ENCODE results near the gene GLYATL1. TPM values are rescaled to one million over a fixed set of nuclear protein-coding genes. Genes with fewer than 3 reads are reported as not detected.
A peak's percentile ranks its signal among the peaks of the same experiment; 100 is the strongest.

Gene GLYATL1
- 1.9 and 2.7 TPM in 2 replicates for total RNA-seq
- long read RNA-seq, partial matches to known transcripts: 0 of 2 reads
- long read RNA-seq, other reads (novel, unspliced or antisense): 2 of 2 reads

GRCh38 chr11:58939277-58939676 is at the start of gene GLYATL1:
Gene GLYATL1, plus strand, starts transcription at chr11:58939488. Its CDS starts 7,600 bp downstream, at chr11:58947088.
- no peaks in the 10 kb centered on the region for H3K27me3 Mint-ChIP-seq (ENCODE audit: low read depth)
- DNase-seq (ENCODE audit: low read depth, low spot score): no peak
- H3K36me3 Mint-ChIP-seq (ENCODE audit: low read depth): no peaks in the 10 kb centered on the region
- peaks cover 3% of the 10 kb centered on the region for H3K9me3 Mint-ChIP-seq
- no peak within 1 kb of the TSS for H3K4me3 Mint-ChIP-seq
- H3K27ac Mint-ChIP-seq (ENCODE audit: unreplicated experiment): no peak within 1 kb of the TSS
- no peaks in the 10 kb centered on the region for H3K4me1 Mint-ChIP-seq
- TF ChIP-seq, protein P1, sequence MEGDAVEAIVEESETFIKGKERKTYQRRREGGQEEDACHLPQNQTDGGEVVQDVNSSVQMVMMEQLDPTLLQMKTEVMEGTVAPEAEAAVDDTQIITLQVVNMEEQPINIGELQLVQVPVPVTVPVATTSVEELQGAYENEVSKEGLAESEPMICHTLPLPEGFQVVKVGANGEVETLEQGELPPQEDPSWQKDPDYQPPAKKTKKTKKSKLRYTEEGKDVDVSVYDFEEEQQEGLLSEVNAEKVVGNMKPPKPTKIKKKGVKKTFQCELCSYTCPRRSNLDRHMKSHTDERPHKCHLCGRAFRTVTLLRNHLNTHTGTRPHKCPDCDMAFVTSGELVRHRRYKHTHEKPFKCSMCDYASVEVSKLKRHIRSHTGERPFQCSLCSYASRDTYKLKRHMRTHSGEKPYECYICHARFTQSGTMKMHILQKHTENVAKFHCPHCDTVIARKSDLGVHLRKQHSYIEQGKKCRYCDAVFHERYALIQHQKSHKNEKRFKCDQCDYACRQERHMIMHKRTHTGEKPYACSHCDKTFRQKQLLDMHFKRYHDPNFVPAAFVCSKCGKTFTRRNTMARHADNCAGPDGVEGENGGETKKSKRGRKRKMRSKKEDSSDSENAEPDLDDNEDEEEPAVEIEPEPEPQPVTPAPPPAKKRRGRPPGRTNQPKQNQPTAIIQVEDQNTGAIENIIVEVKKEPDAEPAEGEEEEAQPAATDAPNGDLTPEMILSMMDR (conservative IDR thresholded peaks at IDR 0.05): no peak

- TF ChIP-seq, protein P1 (conservative IDR thresholded peaks at IDR 0.05): no peak
- Mint-ChIP-seq H3K36me3 (ENCODE audit: low read depth) (peaks cover 31% of the 10 kb centered on the region), H3K27ac (ENCODE audit: unreplicated experiment) (no peak overlapping the region), H3K4me1 (no peaks in the 10 kb centered on the region), H3K27me3 (ENCODE audit: low read depth) (no peaks in the 10 kb centered on the region), H3K4me3 (no peak overlapping the region), H3K9me3 (peaks cover 2% of the 10 kb centered on the region)
- DNase-seq (ENCODE audit: low read depth, low spot score): no peak
Measured at GRCh38 chr11:58893899-58894298, 45.4 kb upstream of the GLYATL1 start.

GRCh38 chr11:58898106-58898505 is 41.2 kb upstream of the GLYATL1 start:
- peaks cover 37% of the 10 kb centered on the region for H3K4me1 Mint-ChIP-seq
- DNase-seq (ENCODE audit: low read depth, low spot score): no peak
- H3K36me3 Mint-ChIP-seq (ENCODE audit: low read depth): peaks cover 31% of the 10 kb centered on the region
- no peak overlapping the region for H3K4me3 Mint-ChIP-seq
- no peaks in the 10 kb centered on the region for H3K9me3 Mint-ChIP-seq
- no peak overlapping the region for H3K27ac Mint-ChIP-seq (ENCODE audit: unreplicated experiment)
- TF ChIP-seq, protein P1 (conservative IDR thresholded peaks at IDR 0.05): no peak
- H3K27me3 Mint-ChIP-seq (ENCODE audit: low read depth): no peaks in the 10 kb centered on the region

GRCh38 chr11:58900479-58901420 is 38.5 kb upstream of the GLYATL1 start:
- DNase-seq (ENCODE audit: low read depth, low spot score): peak; percentile 83
- peaks cover 57% of the 10 kb centered on the region for H3K4me1 Mint-ChIP-seq
- TF ChIP-seq, protein P1 (conservative IDR thresholded peaks at IDR 0.05): peak; percentile 69
- no peaks in the 10 kb centered on the region for H3K9me3 Mint-ChIP-seq
- peaks cover under 1% of the 10 kb centered on the region for H3K27me3 Mint-ChIP-seq (ENCODE audit: low read depth)
- no peak overlapping the region for H3K27ac Mint-ChIP-seq (ENCODE audit: unreplicated experiment)
- peaks cover 25% of the 10 kb centered on the region for H3K36me3 Mint-ChIP-seq (ENCODE audit: low read depth)
- H3K4me3 Mint-ChIP-seq: peak overlapping the region; percentile 79

GRCh38 chr11:58902881-58903280 is 36.4 kb upstream of the GLYATL1 start:
- Mint-ChIP-seq H3K4me1 (peaks cover 67% of the 10 kb centered on the region), H3K27ac (ENCODE audit: unreplicated experiment) (no peak overlapping the region), H3K27me3 (ENCODE audit: low read depth) (peaks cover 12% of the 10 kb centered on the region), H3K9me3 (no peaks in the 10 kb centered on the region), H3K36me3 (ENCODE audit: low read depth) (peaks cover 18% of the 10 kb centered on the region), H3K4me3 (peak overlapping the region; percentile 66)
- no peak for DNase-seq (ENCODE audit: low read depth, low spot score)
- TF ChIP-seq, protein P1 (conservative IDR thresholded peaks at IDR 0.05): no peak
